ENCODE results near the gene ALDH1L1. TPM values are rescaled to one million over a fixed set of nuclear protein-coding genes. Genes with fewer than 3 reads are reported as not detected.

Gene ALDH1L1
- total RNA-seq, 1 donor from 2014 or later = 1.5 TPM

DNA sequence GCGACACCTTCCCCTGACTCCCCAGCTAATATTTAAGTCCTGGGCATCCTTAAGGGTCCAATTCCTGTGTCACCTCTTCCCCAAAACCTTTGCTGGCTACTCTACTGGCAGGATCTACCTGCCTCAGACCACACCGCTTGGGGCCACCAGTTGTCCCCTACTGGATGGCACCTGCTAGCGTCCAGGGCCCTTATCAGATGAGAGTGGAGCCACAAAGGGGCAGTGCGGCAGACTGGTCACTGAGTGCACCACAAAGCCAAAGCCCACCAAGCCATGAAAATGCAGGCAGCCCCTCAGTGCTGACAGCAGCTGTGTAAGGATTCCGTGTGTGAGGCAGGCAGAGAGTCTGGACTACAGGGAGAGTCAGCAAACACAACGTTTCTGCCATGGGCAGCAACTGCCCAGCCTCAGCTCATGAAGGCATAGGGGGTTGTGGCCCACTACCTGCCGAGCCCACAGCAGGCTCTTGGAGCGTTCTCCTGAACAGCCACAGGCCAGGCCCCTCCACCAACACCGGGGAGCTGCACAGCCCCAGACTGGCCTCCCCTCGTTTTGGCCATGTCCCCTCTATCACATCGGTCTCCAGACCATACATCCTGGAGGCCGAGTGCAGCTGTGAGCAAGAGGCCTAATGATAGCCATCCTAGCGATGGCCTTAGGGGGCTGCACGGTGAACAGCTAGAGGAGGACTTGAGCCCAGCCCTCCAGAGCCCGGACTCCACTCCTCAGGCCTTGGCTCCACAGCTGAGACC is 32.3 kb downstream of the ALDH1L1 start:
- peak; percentile 73 for DNase-seq (ENCODE audit: extremely low spot score, unreplicated experiment)
- peaks cover 34% of the 10 kb centered on the region for H3K27me3 Mint-ChIP-seq (ENCODE audit: unreplicated experiment)
- H3K36me3 Mint-ChIP-seq (ENCODE audit: unreplicated experiment) = no peaks in the 10 kb centered on the region

DNA sequence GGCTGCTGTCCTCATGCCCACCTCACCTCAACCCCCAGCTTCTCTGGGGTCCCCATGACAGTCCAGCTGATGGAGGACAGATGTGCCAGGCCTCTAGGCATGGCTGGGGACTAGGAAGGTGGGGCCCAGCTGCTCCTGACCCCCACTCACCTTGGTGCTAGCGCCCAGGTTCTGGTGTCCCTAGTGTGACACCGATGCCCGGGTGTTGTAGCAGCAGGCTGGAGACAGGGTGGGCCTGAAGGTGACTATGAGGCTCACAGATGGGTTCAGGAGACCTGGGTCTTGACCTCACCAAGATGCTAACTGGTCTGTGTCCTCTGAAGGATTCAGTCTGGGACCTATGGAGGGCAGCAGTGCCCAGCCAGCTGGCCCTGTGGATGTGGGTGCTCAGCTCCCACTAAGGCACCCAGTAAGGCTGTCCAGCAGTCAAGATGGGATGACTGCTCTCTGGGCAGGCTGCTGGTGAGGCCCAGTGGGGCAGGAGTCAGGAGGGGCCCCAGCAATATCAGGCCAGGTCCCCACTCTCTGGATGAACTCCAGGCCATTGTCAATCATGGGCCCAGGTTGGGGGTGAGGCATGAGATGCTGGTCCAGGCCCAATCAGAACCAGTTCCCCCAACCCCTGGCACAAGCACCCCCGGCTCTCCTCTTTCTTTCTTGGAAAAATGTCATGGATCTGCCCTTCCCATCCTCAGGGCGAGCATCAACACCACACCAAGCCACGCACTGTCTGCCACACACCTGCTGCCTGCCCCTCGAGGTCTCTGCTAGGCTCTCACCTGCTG is 33.0 kb downstream of the ALDH1L1 start:
- peaks cover 42% of the 10 kb centered on the region for H3K27me3 Mint-ChIP-seq (ENCODE audit: unreplicated experiment)
- peak; percentile 75 for DNase-seq (ENCODE audit: extremely low spot score, unreplicated experiment)
- no peak overlapping the region for H3K4me3 Mint-ChIP-seq (ENCODE audit: unreplicated experiment)
- peak overlapping the region; percentile 28 for H3K27ac Mint-ChIP-seq (ENCODE audit: unreplicated experiment)
- no peaks in the 10 kb centered on the region for H3K4me1 Mint-ChIP-seq (ENCODE audit: unreplicated experiment)
- no peaks in the 10 kb centered on the region for H3K36me3 Mint-ChIP-seq (ENCODE audit: unreplicated experiment)
- TF ChIP-seq, protein P1, sequence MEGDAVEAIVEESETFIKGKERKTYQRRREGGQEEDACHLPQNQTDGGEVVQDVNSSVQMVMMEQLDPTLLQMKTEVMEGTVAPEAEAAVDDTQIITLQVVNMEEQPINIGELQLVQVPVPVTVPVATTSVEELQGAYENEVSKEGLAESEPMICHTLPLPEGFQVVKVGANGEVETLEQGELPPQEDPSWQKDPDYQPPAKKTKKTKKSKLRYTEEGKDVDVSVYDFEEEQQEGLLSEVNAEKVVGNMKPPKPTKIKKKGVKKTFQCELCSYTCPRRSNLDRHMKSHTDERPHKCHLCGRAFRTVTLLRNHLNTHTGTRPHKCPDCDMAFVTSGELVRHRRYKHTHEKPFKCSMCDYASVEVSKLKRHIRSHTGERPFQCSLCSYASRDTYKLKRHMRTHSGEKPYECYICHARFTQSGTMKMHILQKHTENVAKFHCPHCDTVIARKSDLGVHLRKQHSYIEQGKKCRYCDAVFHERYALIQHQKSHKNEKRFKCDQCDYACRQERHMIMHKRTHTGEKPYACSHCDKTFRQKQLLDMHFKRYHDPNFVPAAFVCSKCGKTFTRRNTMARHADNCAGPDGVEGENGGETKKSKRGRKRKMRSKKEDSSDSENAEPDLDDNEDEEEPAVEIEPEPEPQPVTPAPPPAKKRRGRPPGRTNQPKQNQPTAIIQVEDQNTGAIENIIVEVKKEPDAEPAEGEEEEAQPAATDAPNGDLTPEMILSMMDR (IDR thresholded peaks at IDR 0.05) = no peak
- H3K9me3 Mint-ChIP-seq (ENCODE audit: unreplicated experiment) = no peaks in the 10 kb centered on the region

More for the DNA sequence above, 32.3 kb downstream of the ALDH1L1 start:
- H3K4me1 Mint-ChIP-seq (ENCODE audit: unreplicated experiment) = no peaks in the 10 kb centered on the region
- no peaks in the 10 kb centered on the region for H3K9me3 Mint-ChIP-seq (ENCODE audit: unreplicated experiment)
- no peak overlapping the region for H3K4me3 Mint-ChIP-seq (ENCODE audit: unreplicated experiment)
- TF ChIP-seq, protein P1 (IDR thresholded peaks at IDR 0.05) = no peak
- H3K27ac Mint-ChIP-seq (ENCODE audit: unreplicated experiment) = peak overlapping the region; percentile 28

DNA sequence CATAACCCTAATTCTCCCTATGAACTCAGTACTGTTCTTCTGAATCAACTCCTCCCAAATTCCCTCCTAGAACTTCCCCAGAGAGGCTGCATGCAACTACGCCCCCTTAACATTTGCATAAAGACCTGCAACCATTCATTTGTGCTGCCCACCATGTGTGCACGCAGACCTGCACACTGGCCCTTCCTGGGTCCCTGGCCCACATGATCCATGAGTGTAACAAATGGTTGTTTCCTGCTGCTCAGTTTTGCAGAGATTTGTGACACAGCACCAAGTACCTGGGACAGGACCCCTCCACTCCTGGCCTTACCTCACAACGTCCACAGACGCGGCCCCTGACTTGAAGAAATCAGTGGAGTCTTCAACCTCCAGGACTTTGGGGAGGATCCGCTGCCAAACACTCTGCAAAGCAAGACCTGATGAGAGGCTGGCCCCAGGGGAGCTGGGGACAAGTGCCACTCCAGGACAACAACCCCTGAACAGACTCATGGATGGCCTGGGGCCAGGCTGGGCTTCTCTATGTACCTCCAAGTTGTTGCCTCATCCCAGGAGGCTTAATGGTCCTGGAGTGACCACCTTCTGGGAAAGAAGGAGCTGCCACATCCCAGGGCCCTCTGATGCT is 33.8 kb downstream of the ALDH1L1 start:
- Mint-ChIP-seq H3K4me1 (ENCODE audit: unreplicated experiment) (no peaks in the 10 kb centered on the region), H3K27ac (ENCODE audit: unreplicated experiment) (no peak overlapping the region), H3K9me3 (ENCODE audit: unreplicated experiment) (no peaks in the 10 kb centered on the region), H3K27me3 (ENCODE audit: unreplicated experiment) (peaks cover 49% of the 10 kb centered on the region), H3K4me3 (ENCODE audit: unreplicated experiment) (no peak overlapping the region), H3K36me3 (ENCODE audit: unreplicated experiment) (no peaks in the 10 kb centered on the region)
- DNase-seq (ENCODE audit: extremely low spot score, unreplicated experiment) = peak; percentile 71
- TF ChIP-seq, protein P1 (IDR thresholded peaks at IDR 0.05) = no peak

DNA sequence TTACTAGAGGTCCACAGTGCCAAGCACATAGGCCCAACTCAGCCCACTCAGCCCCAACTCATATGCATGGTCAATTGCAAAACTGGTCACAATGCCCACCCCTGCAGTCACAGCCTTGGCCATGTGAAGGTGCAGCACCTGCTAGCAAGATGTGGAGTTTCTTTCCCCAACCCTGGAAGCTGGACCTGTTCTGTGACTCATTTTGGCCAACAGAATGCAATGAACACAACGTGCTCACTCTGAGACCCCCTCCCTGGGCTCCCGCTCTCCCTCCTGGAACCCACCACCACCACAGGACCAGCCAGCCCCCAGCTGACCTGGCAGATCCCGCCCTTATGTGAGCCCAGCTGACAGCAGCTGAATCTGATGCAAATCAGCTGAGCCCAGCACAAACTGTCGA is 34.4 kb downstream of the ALDH1L1 start:
- no peaks in the 10 kb centered on the region for H3K9me3 Mint-ChIP-seq (ENCODE audit: unreplicated experiment)
- H3K27ac Mint-ChIP-seq (ENCODE audit: unreplicated experiment) = no peak overlapping the region
- peak; percentile 68 for DNase-seq (ENCODE audit: extremely low spot score, unreplicated experiment)
- no peaks in the 10 kb centered on the region for H3K4me1 Mint-ChIP-seq (ENCODE audit: unreplicated experiment)
- H3K4me3 Mint-ChIP-seq (ENCODE audit: unreplicated experiment) = no peak overlapping the region
- H3K27me3 Mint-ChIP-seq (ENCODE audit: unreplicated experiment) = peaks cover 55% of the 10 kb centered on the region
- TF ChIP-seq, protein P1 (IDR thresholded peaks at IDR 0.05) = no peak
- H3K36me3 Mint-ChIP-seq (ENCODE audit: unreplicated experiment) = no peaks in the 10 kb centered on the region

DNA sequence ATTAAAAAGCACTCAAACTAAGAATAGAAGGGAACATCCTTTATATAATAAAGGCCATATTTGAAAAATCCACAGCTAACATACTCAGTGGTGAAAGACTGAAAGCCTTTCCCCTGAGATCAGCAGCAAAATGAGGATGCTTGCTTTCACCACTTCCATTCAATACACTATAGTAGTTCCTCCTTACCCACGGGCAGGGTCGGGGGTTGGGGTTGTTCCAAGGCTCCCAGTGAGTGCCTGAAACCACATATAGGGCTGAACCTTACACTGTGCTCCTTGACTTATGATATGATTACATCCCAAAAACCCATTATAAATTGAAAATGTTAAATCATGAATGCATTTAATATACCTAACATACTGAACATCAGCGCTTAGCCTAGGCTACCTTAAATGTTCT is 37.7 kb downstream of the ALDH1L1 start:
- no peaks in the 10 kb centered on the region for H3K9me3 Mint-ChIP-seq (ENCODE audit: unreplicated experiment)
- H3K27me3 Mint-ChIP-seq (ENCODE audit: unreplicated experiment) = peaks cover 78% of the 10 kb centered on the region
- H3K36me3 Mint-ChIP-seq (ENCODE audit: unreplicated experiment) = no peaks in the 10 kb centered on the region
- H3K4me1 Mint-ChIP-seq (ENCODE audit: unreplicated experiment) = no peaks in the 10 kb centered on the region
- TF ChIP-seq, protein P1 (IDR thresholded peaks at IDR 0.05) = no peak
- no peak for DNase-seq (ENCODE audit: extremely low spot score, unreplicated experiment)
- no peak overlapping the region for H3K4me3 Mint-ChIP-seq (ENCODE audit: unreplicated experiment)
- no peak overlapping the region for H3K27ac Mint-ChIP-seq (ENCODE audit: unreplicated experiment)

Measured in osteocyte (in vitro differentiated cells).